Skeletal muscle tissue (tissue), 4 donors: ENCODE measurements around the gene KCNIP4. TPM values are rescaled to one million over a fixed set of nuclear protein-coding genes. Genes with fewer than 3 reads are reported as not detected.

Source experiments
- H3K27ac ChIP-seq: one replicate; pipeline ENCODE4 v1.7.0; 2013; ENCODE audit warnings: mild to moderate bottlenecking, low read depth, low read length, inconsistent platforms
- H3K27me3 ChIP-seq, 3 donors: one replicate each; pipeline ENCODE4 v1.7.0; 2013; ENCODE audit warnings: low read length in 3 of 3; ENCODE audit not compliant: control insufficient read depth in 3 of 3, insufficient read depth in 3 of 3
- H3K36me3 ChIP-seq, 3 donors: one replicate each; pipeline ENCODE4 v1.7.0; 2013; ENCODE audit warnings: low read length in 3 of 3; ENCODE audit not compliant: control insufficient read depth in 3 of 3, insufficient read depth in 3 of 3
- H3K4me1 ChIP-seq, 3 donors: one replicate each; pipeline ENCODE4 v1.7.0; 2013; ENCODE audit warnings: low read length in 3 of 3, mild to moderate bottlenecking in 3 of 3; ENCODE audit not compliant: control insufficient read depth in 3 of 3, insufficient read depth in 3 of 3
- H3K4me3 ChIP-seq, 3 donors: one replicate each; pipeline ENCODE4 v1.7.0; 2013; ENCODE audit warnings: low read length in 3 of 3
- H3K9ac ChIP-seq, 3 donors: one replicate each; pipeline ENCODE4 v1.7.0; 2013; ENCODE audit warnings: low read length in 3 of 3, mild to moderate bottlenecking in 3 of 3, moderate library complexity in 2 of 3, low read depth in 1 of 3
- H3K9me3 ChIP-seq, 3 donors: one replicate each; pipeline ENCODE4 v1.7.0; 2013; ENCODE audit warnings: low read length in 3 of 3; ENCODE audit not compliant: control insufficient read depth in 3 of 3
- total RNA-seq: library from RNA; depleted of rRNA; stranded (reverse); fragments of >200 nt; gene quantifications from one replicate; pipeline ENCODE4 v1.2.3, GENCODE V29; 2014
- donor health status: Osteomylitis.

KCNIP4 gene
- total RNA-seq, 1 donor from 2014 or later, result 0.52 TPM

DNA sequence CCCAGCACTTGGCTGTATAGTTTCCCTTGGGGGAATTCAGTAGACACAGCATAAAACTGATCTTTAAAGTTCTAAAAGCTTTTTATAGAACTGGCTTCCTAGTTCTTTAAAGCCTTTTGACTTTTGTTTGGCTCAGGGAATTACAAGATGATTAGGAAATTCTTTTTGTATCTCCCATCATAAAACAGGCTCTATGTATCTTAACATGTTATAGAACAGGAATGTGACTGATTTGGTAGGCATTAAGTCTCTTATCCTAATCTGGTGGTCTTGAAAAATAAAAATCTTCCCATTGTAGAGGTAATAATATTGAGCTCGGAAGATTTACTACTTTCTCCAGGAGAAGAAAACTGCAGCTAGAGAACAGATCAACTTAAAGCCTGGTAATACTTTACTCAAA is 262.7 kb downstream of the KCNIP4 start:
- Histone ChIP-seq H3K4me3 (no peak overlapping the region), H3K9ac (no peak overlapping the region), H3K4me1 (no peaks in the 10 kb centered on the region), H3K36me3 (no peaks in the 10 kb centered on the region), H3K27me3 (no peaks in the 10 kb centered on the region), H3K27ac (no peak overlapping the region), H3K9me3 (no peaks in the 10 kb centered on the region)

GRCh38 chr4:21680326-21680898 is 268.2 kb downstream of the KCNIP4 start:
- no peak overlapping the region for H3K4me3 ChIP-seq
- H3K36me3 ChIP-seq, result no peaks in the 10 kb centered on the region

DNA sequence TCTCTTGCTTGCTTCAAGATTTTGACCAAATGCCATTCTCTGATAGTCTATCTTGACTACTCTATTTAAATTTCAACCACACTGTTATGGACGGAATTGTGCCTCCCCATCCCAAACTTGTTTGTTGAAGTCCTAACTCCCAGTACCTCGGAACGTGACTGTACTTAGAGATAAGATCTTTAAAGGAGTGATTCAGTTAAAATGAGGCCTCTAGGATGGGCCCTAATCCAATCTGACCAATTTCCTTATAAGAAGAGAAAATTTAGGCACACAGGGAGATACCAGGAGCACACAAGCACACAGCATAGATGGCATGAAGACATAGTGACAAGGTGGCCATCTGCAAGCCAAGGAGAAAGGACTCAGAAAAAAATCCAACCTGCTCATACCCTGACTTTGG is 269.9 kb downstream of the KCNIP4 start:
- H3K9ac ChIP-seq, result no peak overlapping the region
- no peaks in the 10 kb centered on the region for H3K36me3 ChIP-seq
- no peaks in the 10 kb centered on the region for H3K4me1 ChIP-seq
- H3K9me3 ChIP-seq, result no peaks in the 10 kb centered on the region
- no peaks in the 10 kb centered on the region for H3K27me3 ChIP-seq
- no peak overlapping the region for H3K4me3 ChIP-seq
- no peak overlapping the region for H3K27ac ChIP-seq

More at GRCh38 chr4:21680326-21680898, 268.2 kb downstream of the KCNIP4 start:
- Histone ChIP-seq H3K27me3 (no peaks in the 10 kb centered on the region), H3K27ac (no peak overlapping the region), H3K9ac (no peak overlapping the region), H3K4me1 (no peaks in the 10 kb centered on the region), H3K9me3 (no peaks in the 10 kb centered on the region)

DNA sequence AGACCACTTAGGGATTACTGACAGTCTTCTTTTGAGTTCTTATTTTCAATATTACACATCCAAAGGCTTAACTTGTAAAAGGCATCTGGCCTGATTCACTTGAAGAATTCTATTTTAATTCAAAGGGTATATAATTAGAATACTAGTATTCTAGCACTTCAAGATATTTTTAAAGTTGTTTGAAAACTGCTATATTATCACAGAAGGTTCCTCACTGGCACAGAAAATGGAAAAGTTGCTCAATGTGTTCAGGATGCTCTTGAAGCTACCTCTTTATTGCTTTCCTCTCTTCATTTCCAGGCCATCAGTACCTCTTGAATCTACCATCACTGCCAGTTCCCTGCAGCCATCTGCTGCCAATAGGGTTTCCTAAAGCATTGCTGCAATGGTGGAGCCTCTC is 271.4 kb downstream of the KCNIP4 start:
- no peak overlapping the region for H3K9ac ChIP-seq
- H3K36me3 ChIP-seq, result no peaks in the 10 kb centered on the region
- H3K27ac ChIP-seq, result no peak overlapping the region
- H3K4me1 ChIP-seq, result no peaks in the 10 kb centered on the region
- no peak overlapping the region for H3K4me3 ChIP-seq
- no peaks in the 10 kb centered on the region for H3K9me3 ChIP-seq
- no peaks in the 10 kb centered on the region for H3K27me3 ChIP-seq

- Histone ChIP-seq H3K9me3 (no peaks in the 10 kb centered on the region), H3K27me3 (no peaks in the 10 kb centered on the region), H3K36me3 (no peaks in the 10 kb centered on the region), H3K4me1 (no peaks in the 10 kb centered on the region), H3K4me3 (no peak overlapping the region), H3K9ac (no peak overlapping the region), H3K27ac (no peak overlapping the region)
Measured at GRCh38 chr4:21664355-21664754, 284.2 kb downstream of the KCNIP4 start.

DNA sequence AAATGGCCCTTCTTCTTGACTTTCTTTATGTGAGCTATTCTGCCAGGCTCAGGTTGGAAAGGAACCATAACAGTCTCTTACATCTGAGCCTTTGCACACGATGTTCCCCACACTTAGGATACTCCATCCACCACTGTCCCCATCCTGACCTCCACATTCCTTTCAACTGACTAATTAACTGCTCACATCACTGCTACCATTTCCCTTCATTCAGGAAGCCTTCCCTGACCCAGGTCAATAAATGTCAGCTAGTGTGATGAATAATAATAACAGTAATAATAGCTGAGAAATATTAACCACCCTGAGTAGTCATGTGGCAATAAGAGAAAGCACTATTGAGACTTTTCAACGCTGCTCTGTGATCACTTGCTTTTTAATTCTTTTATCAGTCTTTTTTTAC is 291.7 kb downstream of the KCNIP4 start:
- Histone ChIP-seq H3K4me1 (no peaks in the 10 kb centered on the region), H3K9ac (no peak overlapping the region), H3K9me3 (no peaks in the 10 kb centered on the region), H3K4me3 (no peak overlapping the region), H3K27ac (no peak overlapping the region), H3K27me3 (no peaks in the 10 kb centered on the region), H3K36me3 (no peaks in the 10 kb centered on the region)

- H3K9me3 ChIP-seq, result no peaks in the 10 kb centered on the region
- H3K27me3 ChIP-seq, result no peaks in the 10 kb centered on the region
- no peak overlapping the region for H3K9ac ChIP-seq
- H3K4me3 ChIP-seq, result no peak overlapping the region
- H3K4me1 ChIP-seq, result no peaks in the 10 kb centered on the region
- H3K27ac ChIP-seq, result no peak overlapping the region
- no peaks in the 10 kb centered on the region for H3K36me3 ChIP-seq
Measured at GRCh38 chr4:21655031-21655430, 293.5 kb downstream of the KCNIP4 start.

GRCh38 chr4:21652508-21653231 is 295.9 kb downstream of the KCNIP4 start:
- H3K27ac ChIP-seq, result no peak overlapping the region
- H3K9ac ChIP-seq, result no peak overlapping the region
- no peaks in the 10 kb centered on the region for H3K36me3 ChIP-seq
- H3K4me3 ChIP-seq, result no peak overlapping the region
- H3K4me1 ChIP-seq, result no peaks in the 10 kb centered on the region
- H3K27me3 ChIP-seq, result no peaks in the 10 kb centered on the region
- no peaks in the 10 kb centered on the region for H3K9me3 ChIP-seq

DNA sequence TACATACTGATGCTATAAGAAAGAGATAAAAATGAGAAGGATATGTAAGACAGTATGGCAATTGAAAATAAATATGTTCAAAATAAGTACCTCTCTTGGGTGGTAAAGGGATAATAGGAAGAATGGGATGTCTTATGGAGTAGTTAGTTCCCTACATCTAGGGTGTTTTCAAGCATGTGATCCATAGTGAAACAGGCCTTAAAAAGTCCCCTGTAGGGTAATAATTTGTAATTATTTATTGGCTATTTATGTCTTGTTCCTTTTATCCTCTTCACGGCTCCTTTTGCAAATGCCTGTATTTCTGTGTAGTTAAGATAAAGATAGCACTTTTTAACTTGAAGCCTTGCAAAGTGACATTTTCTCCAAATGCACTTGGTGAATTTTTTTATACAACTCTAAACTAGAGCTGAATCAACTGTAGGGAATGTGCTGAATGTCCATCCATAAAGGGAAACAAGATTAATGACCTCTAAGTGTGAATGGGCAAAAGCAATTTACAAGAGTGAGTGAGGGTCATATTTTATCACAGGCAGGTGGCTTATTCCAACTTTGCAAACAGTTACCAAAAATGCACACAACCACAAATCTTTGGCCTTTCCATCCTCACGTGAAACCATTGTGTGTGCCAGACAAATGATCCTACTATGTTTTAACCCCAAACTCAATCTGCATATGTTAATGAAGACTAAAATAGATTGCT is 299.0 kb downstream of the KCNIP4 start:
- no peak overlapping the region for H3K4me3 ChIP-seq
- H3K27ac ChIP-seq, result no peak overlapping the region
- no peaks in the 10 kb centered on the region for H3K4me1 ChIP-seq

GRCh38 chr4:21645776-21646175 is 302.8 kb downstream of the KCNIP4 start:
- no peak overlapping the region for H3K4me3 ChIP-seq
- H3K4me1 ChIP-seq, result no peaks in the 10 kb centered on the region
- no peak overlapping the region for H3K27ac ChIP-seq
- H3K9me3 ChIP-seq, result no peaks in the 10 kb centered on the region
- no peak overlapping the region for H3K9ac ChIP-seq
- no peaks in the 10 kb centered on the region for H3K27me3 ChIP-seq
- H3K36me3 ChIP-seq, result no peaks in the 10 kb centered on the region

More for the DNA sequence above, 299.0 kb downstream of the KCNIP4 start:
- H3K27me3 ChIP-seq, result no peaks in the 10 kb centered on the region
- no peaks in the 10 kb centered on the region for H3K9me3 ChIP-seq
- no peak overlapping the region for H3K9ac ChIP-seq
- no peaks in the 10 kb centered on the region for H3K36me3 ChIP-seq
